Endothelial cell of umbilical vein (primary cell): ENCODE measurements around the gene NBEAL2. TPM values are rescaled to one million over a fixed set of nuclear protein-coding genes. Genes with fewer than 3 reads are reported as not detected.

Experiments
- BruUV-seq: library from RNA; stranded (reverse); fragments of 400-500 nt; replicated peaks from 2 replicates; lab custom pipeline; 2021; lab: Mats Ljungman, UMichigan
- CTCF ChIA-PET: fragments of 300-600, 350-600 bp; sonication (Branson Sonifier 250); formaldehyde crosslinking; loops from one replicate; lab custom pipeline; 2021; ENCODE audit warnings: antibody characterized with exemption, inconsistent platforms; lab: Charles Lee
- POLR2A ChIA-PET: fragments of 300-600, 350-600 bp; sonication (Branson Sonifier 250); formaldehyde crosslinking; loops from one replicate; lab custom pipeline; 2021; ENCODE audit warnings: antibody characterized with exemption, inconsistent platforms; lab: Charles Lee
- DNase-seq: peaks from one replicate; pipeline ENCODE4 v3.0.0-alpha.2; 2011; ENCODE audit warnings: low read depth, low spot score
- FAIRE-seq: peaks from 2 replicates; lab custom pipeline; 2011; peaks lifted over from hg19 to GRCh38; lab: Jason Lieb, UNC
- H2AFZ ChIP-seq: 2 replicates; pipeline ENCODE4 v1.6.0; 2012; ENCODE audit warnings: low read depth, low read length, control low read depth, inconsistent platforms
- H3K27ac ChIP-seq: 2 replicates; pipeline ENCODE4 v1.5.1; 2011; ENCODE audit warnings: low read depth, mild to moderate bottlenecking, control low read depth, low read length, moderate library complexity; ENCODE audit not compliant: insufficient read depth
- H3K27me3 ChIP-seq, 2 experiments: 2 replicates each; pipeline versions ENCODE4 v1.6.0 to v1.6.1; 2011; ENCODE audit warnings: low read length in 2 of 2, mixed read lengths in 1 of 2; ENCODE audit not compliant: control insufficient read depth in 2 of 2, insufficient read depth in 2 of 2
- H3K36me3 ChIP-seq, 2 experiments: 2 replicates in 1 of 2; 3 replicates in 1 of 2; pipeline ENCODE4 v1.5.1; 2011; ENCODE audit warnings: low read length in 2 of 2, mild to moderate bottlenecking in 1 of 2, moderate library complexity in 1 of 2; ENCODE audit not compliant: control insufficient read depth in 2 of 2, insufficient read depth in 2 of 2; ENCODE audit errors: extremely low read depth in 1 of 2
- H3K4me1 ChIP-seq: 3 replicates; pipeline ENCODE4 v1.5.1; 2011; ENCODE audit warnings: mild to moderate bottlenecking, low read length; ENCODE audit not compliant: control insufficient read depth, insufficient read depth; ENCODE audit errors: extremely low read depth
- H3K4me2 ChIP-seq: 2 replicates; pipeline ENCODE4 v1.6.1; 2011; ENCODE audit warnings: low read length, control low read depth, mixed read lengths; ENCODE audit not compliant: insufficient read depth
- H3K4me3 ChIP-seq, 3 experiments: fragments of 200-600 bp in 1 of 3; sonication (generic), shearing (Covaris generic) in 1 of 3; replicated peaks in 1 of 3; 2 replicates each; pipeline ENCODE4 v1.5.1; 2011 to 2016; ENCODE audit warnings: control low read depth in 3 of 3, low read length in 3 of 3, mild to moderate bottlenecking in 2 of 3, inconsistent platforms in 1 of 3, low read depth in 1 of 3, moderate library complexity in 1 of 3; ENCODE audit not compliant: insufficient read depth in 1 of 3
- H3K79me2 ChIP-seq: 2 replicates; pipeline ENCODE4 v1.6.0; 2012; ENCODE audit warnings: low read length, inconsistent platforms; ENCODE audit not compliant: control insufficient read depth, insufficient read depth
- H3K9ac ChIP-seq: replicated peaks from 2 replicates; pipeline ENCODE3; 2011; ENCODE audit warnings: low read length, control low read depth; ENCODE audit not compliant: insufficient read depth; ENCODE audit errors: extremely low read depth
- H3K9me1 ChIP-seq: replicated peaks from 3 replicates; pipeline ENCODE4 v1.6.0; 2011; ENCODE audit warnings: mild to moderate bottlenecking, low read length; ENCODE audit not compliant: control insufficient read depth, insufficient read depth; ENCODE audit errors: extremely low read depth
- H3K9me3 ChIP-seq: replicated peaks from 2 replicates; pipeline ENCODE4 v1.5.1; 2012; ENCODE audit warnings: low read length, inconsistent platforms; ENCODE audit not compliant: control insufficient read depth, insufficient read depth
- H4K20me1 ChIP-seq: replicated peaks from 2 replicates; pipeline ENCODE3; 2011; ENCODE audit warnings: mild to moderate bottlenecking, low read length; ENCODE audit not compliant: control insufficient read depth, insufficient read depth; ENCODE audit errors: extremely low read depth
- CTCF ChIP-seq, 2 donors: IDR thresholded peaks; 1 replicate in 1 of 2; 2 replicates in 1 of 2; pipeline ENCODE4 v1.5.1; 2011; ENCODE audit warnings: low read length in 2 of 2, mild to moderate bottlenecking in 2 of 2, moderate library complexity in 2 of 2, control low read depth in 1 of 2, inconsistent platforms in 1 of 2, low read depth in 1 of 2; ENCODE audit not compliant: insufficient read depth in 1 of 2; ENCODE audit errors: extremely low read depth in 1 of 2
- EZH2 ChIP-seq: IDR thresholded peaks from 2 replicates; pipeline ENCODE4 v1.6.1; 2012; ENCODE audit warnings: borderline replicate concordance, low read depth, mild to moderate bottlenecking, moderate library complexity, low read length, inconsistent platforms; ENCODE audit not compliant: severe bottlenecking
- FOS ChIP-seq: IDR thresholded peaks from 2 replicates; pipeline ENCODE4 v1.6.1; 2011; ENCODE audit warnings: mild to moderate bottlenecking, low read length, moderate library complexity, borderline replicate concordance; ENCODE audit not compliant: insufficient read depth
- GATA2 ChIP-seq: IDR thresholded peaks from 2 replicates; pipeline ENCODE4 v1.7.0; 2011; ENCODE audit warnings: low read depth, mild to moderate bottlenecking, moderate library complexity, mixed read lengths, low read length; ENCODE audit not compliant: insufficient read length, insufficient read depth
- JUN ChIP-seq: IDR thresholded peaks from 2 replicates; pipeline ENCODE4 v1.6.1; 2011; ENCODE audit warnings: borderline replicate concordance, low read depth; ENCODE audit not compliant: insufficient read length, insufficient read depth
- MYC ChIP-seq: IDR thresholded peaks from one replicate; pipeline ENCODE4 v1.6.1; 2011; ENCODE audit warnings: mild to moderate bottlenecking, low read depth, low read length
- POLR2A ChIP-seq: IDR thresholded peaks from 2 replicates; pipeline ENCODE4 v1.6.1; 2012; ENCODE audit warnings: low read depth, mild to moderate bottlenecking, control low read depth, low read length
- POLR2AphosphoS5 ChIP-seq: IDR thresholded peaks from 2 replicates; pipeline ENCODE4 v1.6.1; 2012; ENCODE audit warnings: low read depth, mild to moderate bottlenecking, control low read depth, low read length, moderate library complexity; ENCODE audit not compliant: insufficient read depth
- dilution Hi-C: fragments of 300-500 bp; cut with MboI; formaldehyde crosslinking; loops from one replicate; pipeline ENCODE4 v1.15.0; 2019; ENCODE audit warnings: low sequenced_read_pairs; ENCODE audit not compliant: extremely low pct_ligation_motif_present
- intact Hi-C: fragments of 100-400 bp; cut with micrococcal nuclease; formaldehyde crosslinking; loops from one replicate; pipeline ENCODE4 v1.10.0; 2022
- polyA plus RNA-seq, 4 experiments: library from polyadenylated mRNA; depleted of rRNA in 3 of 4; stranded (reverse) in 3 of 4; unstranded in 1 of 4; fragments of >200 nt; gene quantifications; 2 replicates each; pipeline versions ENCODE4 v1.2.1 to v1.2.3, GENCODE V29; 2011 to 2012; ENCODE audit warnings: missing spikeins in 1 of 4
- total RNA-seq: library from RNA; stranded (reverse); gene quantifications from 2 replicates; pipeline ENCODE4 v1.2.3, GENCODE V29; 2021
- TF ChIP-seq, protein P1 (sequence below): IDR thresholded peaks from 2 replicates; pipeline ENCODE4 v1.6.1; 2011; ENCODE audit not compliant: insufficient read depth, insufficient read length

Gene NBEAL2
- total and polyA plus RNA-seq, 2 donors (not counting 3 experiments of a cell fraction or from before 2014, with no cell fraction given) = 48.0 to 84.7 TPM

DNA sequence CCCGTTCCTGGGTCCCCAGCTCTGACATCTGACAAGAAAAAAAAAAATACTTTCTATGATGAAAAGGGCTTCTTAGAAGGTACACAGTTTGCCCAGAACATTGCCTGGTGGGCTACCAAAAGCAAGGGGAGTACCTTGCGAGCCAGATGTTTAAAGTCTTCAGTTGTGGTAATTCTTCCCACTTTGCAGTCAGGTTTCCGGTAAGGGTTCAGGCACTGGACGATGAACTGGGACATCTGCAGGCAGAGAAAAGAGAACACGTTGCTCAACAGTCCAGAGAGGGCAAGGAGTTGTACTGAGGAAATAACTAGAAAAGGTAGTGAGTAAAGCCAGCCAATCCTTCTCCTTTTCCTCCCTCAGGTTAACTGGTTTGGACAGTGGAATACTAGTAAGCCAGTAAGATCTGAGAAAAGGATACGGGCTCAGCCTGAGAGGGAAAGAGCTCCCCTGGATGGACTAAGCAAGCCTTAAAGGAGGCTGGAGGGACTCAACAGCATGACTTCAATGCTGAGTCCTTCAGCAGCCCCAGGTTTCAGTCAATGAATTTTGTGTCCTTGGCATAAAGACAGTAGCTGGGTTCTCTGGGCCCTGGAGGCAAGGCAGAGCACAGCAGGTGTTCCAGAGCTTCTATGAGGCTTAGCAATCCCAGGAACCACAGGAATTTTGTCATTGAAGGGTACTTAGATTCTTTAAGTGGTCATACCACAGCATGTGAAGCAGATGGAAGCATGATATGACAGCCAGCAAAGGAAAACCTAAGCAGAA is 38.2 kb downstream of the NBEAL2 start:
- Histone ChIP-seq H3K4me1 (peaks cover 11% of the 10 kb centered on the region), H3K27me3 (no peaks in the 10 kb centered on the region), H4K20me1 (no peaks in the 10 kb centered on the region), H3K9me1 (no peaks in the 10 kb centered on the region), H2AFZ (no peak overlapping the region), H3K9me3 (no peaks in the 10 kb centered on the region), H3K4me2 (no peak overlapping the region), H3K9ac (no peak overlapping the region), H3K4me3 (no peak overlapping the region), H3K36me3 (peaks cover 6 to 19% of the 10 kb centered on the region in 2 experiments), H3K79me2 (peaks cover 2% of the 10 kb centered on the region), H3K27ac (no peak overlapping the region)
- dilution Hi-C loops = no loop called here
- FAIRE-seq (no peak), DNase-seq (no peak)
- intact Hi-C loops = loop anchor here (10.0 kb wide), 1 partner anchor 357 kb away; no protein-coding TSS in a partner anchor
- TF ChIP-seq FOS (no peak), JUN (no peak), MYC (no peak), POLR2A (no peak), CTCF (IDR thresholded peaks at IDR 0.05; ENCODE audit: extremely low read depth in 1 of 2, insufficient read depth in 1 of 2, low read depth in 1 of 2, low read length in 2 of 2) (no peak), EZH2 (no peak), POLR2AphosphoS5 (no peak), GATA2 (no peak)
- TF ChIP-seq, protein P1, sequence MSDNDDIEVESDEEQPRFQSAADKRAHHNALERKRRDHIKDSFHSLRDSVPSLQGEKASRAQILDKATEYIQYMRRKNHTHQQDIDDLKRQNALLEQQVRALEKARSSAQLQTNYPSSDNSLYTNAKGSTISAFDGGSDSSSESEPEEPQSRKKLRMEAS = no peak
- BruUV-seq = no TSS peak
- ChIA-PET CTCF (interaction anchor here (0.9 to 1.2 kb wide), 3 partner anchors 13 to 306 kb away, joined by 3 to 4 read pairs (median 3); no protein-coding TSS in a partner anchor), POLR2A (interaction anchor here (1.0 kb wide), 1 partner anchor 9 kb away, joined by 3 read pairs; no protein-coding TSS in a partner anchor)
